ENCODE results near the gene SPRYD3. TPM values are rescaled to one million over a fixed set of nuclear protein-coding genes. Genes with fewer than 3 reads are reported as not detected.

Gene SPRYD3
- polyA plus RNA-seq, 3 donors: 17.8 to 26.9 (median 21.8) TPM

DNA sequence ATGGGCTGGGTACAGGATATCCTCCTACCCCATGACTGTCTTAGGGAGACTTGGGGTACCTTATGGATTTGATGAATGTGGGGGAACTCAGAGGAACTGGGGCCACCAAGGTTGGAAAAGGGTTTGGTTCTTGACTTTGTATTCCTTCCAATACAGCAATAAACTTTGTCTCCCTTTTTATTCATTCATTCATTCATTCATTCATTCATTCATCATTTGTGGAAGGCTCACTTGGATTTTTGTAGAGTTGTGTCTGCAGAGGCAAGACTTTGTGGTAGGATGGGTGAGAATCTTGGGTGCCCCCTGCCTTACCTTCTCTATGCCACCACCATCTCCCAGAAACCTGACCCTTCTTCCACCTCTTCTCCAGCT lies 45.1 kb upstream of the SPRYD3 start:
- Histone ChIP-seq H3K4me3 (replicated peaks in 1 of 3; ENCODE audit: low read depth in 2 of 3, low read length in 3 of 3) (no peak overlapping the region), H3K27me3 (ENCODE audit: control insufficient read depth in 2 of 2, insufficient read depth in 2 of 2, low read length in 2 of 2) (no peaks in the 10 kb centered on the region), H3K27ac (ENCODE audit: low read depth in 1 of 2, low read length in 2 of 2) (no peak overlapping the region), H3K4me1 (ENCODE audit: control insufficient read depth in 1 of 2, insufficient read depth in 2 of 2, low read length in 2 of 2) (peaks cover 18 to 24% of the 10 kb centered on the region in 2 donors), H3K9ac (ENCODE audit: insufficient read depth, low read length, poor library complexity, severe bottlenecking) (no peak overlapping the region), H3K9me3 (replicated peaks in 1 of 2; ENCODE audit: control insufficient read depth in 1 of 2, insufficient read depth in 1 of 2, low read length in 2 of 2) (no peaks in the 10 kb centered on the region), H3K4me2 (replicated peaks; ENCODE audit: extremely low read depth, low read length, poor library complexity, severe bottlenecking) (no peak overlapping the region), H3K36me3 (replicated peaks in 1 of 2; ENCODE audit: control insufficient read depth in 1 of 2, insufficient read depth in 2 of 2, low read length in 2 of 2) (no peaks in the 10 kb centered on the region), H2AFZ (ENCODE audit: insufficient read depth, low read depth, low read length, poor library complexity, severe bottlenecking) (no peak overlapping the region), H3K79me2 (ENCODE audit: insufficient read depth, low read length) (no peaks in the 10 kb centered on the region), H4K20me1 (ENCODE audit: insufficient read depth, low read length) (no peaks in the 10 kb centered on the region)
- peaks cover 19% of the 10 kb centered on the region for H3K4me1 Mint-ChIP-seq
- intact Hi-C loops (cut with micrococcal nuclease): no loop called here
- H3K4me3 Mint-ChIP-seq: no peak overlapping the region
- H3K27me3 Mint-ChIP-seq (ENCODE audit: low read depth in 3 of 3): peaks cover 3 to 7% (median 4%) of the 10 kb centered on the region in 3 donors
- TF ChIP-seq, protein P1, sequence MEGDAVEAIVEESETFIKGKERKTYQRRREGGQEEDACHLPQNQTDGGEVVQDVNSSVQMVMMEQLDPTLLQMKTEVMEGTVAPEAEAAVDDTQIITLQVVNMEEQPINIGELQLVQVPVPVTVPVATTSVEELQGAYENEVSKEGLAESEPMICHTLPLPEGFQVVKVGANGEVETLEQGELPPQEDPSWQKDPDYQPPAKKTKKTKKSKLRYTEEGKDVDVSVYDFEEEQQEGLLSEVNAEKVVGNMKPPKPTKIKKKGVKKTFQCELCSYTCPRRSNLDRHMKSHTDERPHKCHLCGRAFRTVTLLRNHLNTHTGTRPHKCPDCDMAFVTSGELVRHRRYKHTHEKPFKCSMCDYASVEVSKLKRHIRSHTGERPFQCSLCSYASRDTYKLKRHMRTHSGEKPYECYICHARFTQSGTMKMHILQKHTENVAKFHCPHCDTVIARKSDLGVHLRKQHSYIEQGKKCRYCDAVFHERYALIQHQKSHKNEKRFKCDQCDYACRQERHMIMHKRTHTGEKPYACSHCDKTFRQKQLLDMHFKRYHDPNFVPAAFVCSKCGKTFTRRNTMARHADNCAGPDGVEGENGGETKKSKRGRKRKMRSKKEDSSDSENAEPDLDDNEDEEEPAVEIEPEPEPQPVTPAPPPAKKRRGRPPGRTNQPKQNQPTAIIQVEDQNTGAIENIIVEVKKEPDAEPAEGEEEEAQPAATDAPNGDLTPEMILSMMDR (IDR thresholded peaks at IDR 0.05): no peak
- H3K27ac Mint-ChIP-seq: no peak overlapping the region
- H3K36me3 Mint-ChIP-seq: no peaks in the 10 kb centered on the region
- H3K9me3 Mint-ChIP-seq: peaks cover 0 to 4% (median 0%) of the 10 kb centered on the region in 7 donors
- DNase-seq: no peak

DNA sequence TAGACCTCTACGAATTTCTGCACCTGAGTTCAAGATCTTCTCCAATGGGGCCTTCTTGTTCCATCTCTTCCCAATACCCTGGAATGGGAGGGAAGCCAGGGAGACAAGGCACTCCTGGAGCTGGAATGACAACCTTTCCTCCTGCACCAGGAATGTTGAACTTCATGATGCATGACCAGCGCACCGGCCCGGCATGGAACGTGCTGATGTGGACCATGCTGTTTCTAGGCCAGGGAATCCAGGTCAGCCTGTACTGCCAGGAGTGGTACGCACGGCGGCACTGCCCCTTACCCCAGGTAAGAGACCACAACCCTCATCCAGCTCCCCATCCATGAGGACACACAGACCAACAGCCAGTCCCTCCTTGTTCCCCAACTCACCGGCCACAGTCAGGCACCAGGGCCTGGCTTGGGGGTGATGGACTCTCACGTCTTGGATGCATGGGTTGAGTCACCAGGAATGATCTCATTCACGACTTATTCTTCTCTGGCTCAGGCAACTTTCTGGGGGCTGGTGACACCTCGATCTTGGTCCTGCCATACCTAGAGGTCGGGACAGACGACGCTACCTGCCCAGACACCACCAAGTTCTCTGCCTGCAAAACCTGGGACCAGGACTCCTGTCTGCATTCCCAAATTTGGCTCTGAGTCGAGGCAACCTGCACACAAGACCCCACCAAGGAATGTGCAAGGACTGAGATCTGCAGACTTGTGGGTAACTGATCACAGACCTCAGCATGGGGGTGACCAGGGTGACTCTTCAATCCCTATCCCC lies 44.6 kb upstream of the SPRYD3 start:
- Histone ChIP-seq H3K27me3 (ENCODE audit: control insufficient read depth in 2 of 2, insufficient read depth in 2 of 2, low read length in 2 of 2) (no peaks in the 10 kb centered on the region), H3K9me3 (replicated peaks in 1 of 2; ENCODE audit: control insufficient read depth in 1 of 2, insufficient read depth in 1 of 2, low read length in 2 of 2) (no peaks in the 10 kb centered on the region), H3K27ac (ENCODE audit: low read depth in 1 of 2, low read length in 2 of 2) (no peak overlapping the region), H3K4me2 (replicated peaks; ENCODE audit: extremely low read depth, low read length, poor library complexity, severe bottlenecking) (no peak overlapping the region), H2AFZ (ENCODE audit: insufficient read depth, low read depth, low read length, poor library complexity, severe bottlenecking) (no peak overlapping the region), H3K9ac (ENCODE audit: insufficient read depth, low read length, poor library complexity, severe bottlenecking) (no peak overlapping the region), H3K4me1 (ENCODE audit: control insufficient read depth in 1 of 2, insufficient read depth in 2 of 2, low read length in 2 of 2) (peaks cover 12 to 18% of the 10 kb centered on the region in 2 donors), H3K36me3 (replicated peaks in 1 of 2; ENCODE audit: control insufficient read depth in 1 of 2, insufficient read depth in 2 of 2, low read length in 2 of 2) (no peaks in the 10 kb centered on the region), H4K20me1 (ENCODE audit: insufficient read depth, low read length) (no peaks in the 10 kb centered on the region), H3K4me3 (replicated peaks in 1 of 3; ENCODE audit: low read depth in 2 of 3, low read length in 3 of 3) (no peak overlapping the region), H3K79me2 (ENCODE audit: insufficient read depth, low read length) (no peaks in the 10 kb centered on the region)
- H3K4me3 Mint-ChIP-seq: no peak overlapping the region
- H3K27me3 Mint-ChIP-seq (ENCODE audit: low read depth in 3 of 3): peaks cover 2 to 7% (median 3%) of the 10 kb centered on the region in 3 donors
- no peaks in the 10 kb centered on the region for H3K36me3 Mint-ChIP-seq
- WGBS (ENCODE audit: insufficient coverage): 99% methylated on average over 15 of the region's 16 CpGs
- TF ChIP-seq, protein P1 (IDR thresholded peaks at IDR 0.05): no peak
- H3K4me1 Mint-ChIP-seq: peaks cover 14% of the 10 kb centered on the region
- DNase-seq: no peak
- H3K27ac Mint-ChIP-seq: no peak overlapping the region
- peaks cover 0 to 4% (median 0%) of the 10 kb centered on the region in 7 donors for H3K9me3 Mint-ChIP-seq
- intact Hi-C loops (cut with micrococcal nuclease): no loop called here
